KMS-11 (cell line): ENCODE data around the gene COL11A2.

Experiments used
- H2AFZ ChIP-seq: fragments of 200-600 bp; sonication (generic); 2 replicates; pipeline ENCODE4 v1.6.1; 2016; ENCODE audit warnings: antibody characterized with exemption, mixed run types, low read depth
- H3K27ac ChIP-seq: fragments of 200-600 bp; sonication (generic); 2 replicates; pipeline ENCODE4 v1.6.1; 2016; ENCODE audit warnings: mild to moderate bottlenecking, mixed run types
- H3K27me3 ChIP-seq: fragments of 200-600 bp; sonication (generic); 2 replicates; pipeline ENCODE4 v1.6.1; 2017; ENCODE audit warnings: mild to moderate bottlenecking, low read depth, mixed run types, moderate library complexity; ENCODE audit not compliant: insufficient read depth
- H3K36me3 ChIP-seq: fragments of 200-600 bp; sonication (generic); 2 replicates; pipeline ENCODE4 v1.6.1; 2017; ENCODE audit warnings: mild to moderate bottlenecking, mixed run types; ENCODE audit not compliant: insufficient read depth
- H3K4me1 ChIP-seq: fragments of 200-600 bp; sonication (generic); 2 replicates; pipeline ENCODE4 v1.6.1; 2016; ENCODE audit warnings: mild to moderate bottlenecking, low read depth, mixed run types; ENCODE audit not compliant: poor library complexity, severe bottlenecking
- H3K4me2 ChIP-seq: fragments of 200-600 bp; sonication (generic); 2 replicates; pipeline ENCODE4 v1.7.0; 2016; ENCODE audit warnings: mild to moderate bottlenecking, mixed run types
- H3K4me3 ChIP-seq: fragments of 200-600 bp; sonication (generic); IDR thresholded peaks from 2 replicates; pipeline ENCODE4 v1.6.1; 2017; ENCODE audit warnings: low read depth, low read length, mixed read lengths; ENCODE audit not compliant: insufficient read depth
- H3K79me2 ChIP-seq: fragments of 200-600 bp; sonication (generic); 2 replicates; pipeline ENCODE4 v1.6.1; 2016; ENCODE audit warnings: low read depth, mixed run types; ENCODE audit not compliant: insufficient read depth
- H3K9ac ChIP-seq: fragments of 200-600 bp; sonication (generic); 2 replicates; pipeline ENCODE4 v1.6.1; 2016; ENCODE audit warnings: mild to moderate bottlenecking, mixed run types
- H4K20me1 ChIP-seq: fragments of 200-600 bp; sonication (generic); 2 replicates; pipeline ENCODE4 v1.6.1; 2016; ENCODE audit warnings: mild to moderate bottlenecking, mixed run types; ENCODE audit not compliant: insufficient read depth
- TF ChIP-seq, protein P1 (sequence below): fragments of 200-600 bp; sonication (generic); conservative IDR thresholded peaks from 2 replicates; pipeline ENCODE4 v1.6.1; 2017; ENCODE audit warnings: low read depth, mild to moderate bottlenecking, antibody characterized with exemption, low read length, moderate library complexity, mixed read lengths

COL11A2 gene

GRCh38 chr6:33202799-33203198 lies 10.5 kb upstream of the COL11A2 start:
- H2AFZ ChIP-seq = no peak overlapping the region
- TF ChIP-seq, protein P1, sequence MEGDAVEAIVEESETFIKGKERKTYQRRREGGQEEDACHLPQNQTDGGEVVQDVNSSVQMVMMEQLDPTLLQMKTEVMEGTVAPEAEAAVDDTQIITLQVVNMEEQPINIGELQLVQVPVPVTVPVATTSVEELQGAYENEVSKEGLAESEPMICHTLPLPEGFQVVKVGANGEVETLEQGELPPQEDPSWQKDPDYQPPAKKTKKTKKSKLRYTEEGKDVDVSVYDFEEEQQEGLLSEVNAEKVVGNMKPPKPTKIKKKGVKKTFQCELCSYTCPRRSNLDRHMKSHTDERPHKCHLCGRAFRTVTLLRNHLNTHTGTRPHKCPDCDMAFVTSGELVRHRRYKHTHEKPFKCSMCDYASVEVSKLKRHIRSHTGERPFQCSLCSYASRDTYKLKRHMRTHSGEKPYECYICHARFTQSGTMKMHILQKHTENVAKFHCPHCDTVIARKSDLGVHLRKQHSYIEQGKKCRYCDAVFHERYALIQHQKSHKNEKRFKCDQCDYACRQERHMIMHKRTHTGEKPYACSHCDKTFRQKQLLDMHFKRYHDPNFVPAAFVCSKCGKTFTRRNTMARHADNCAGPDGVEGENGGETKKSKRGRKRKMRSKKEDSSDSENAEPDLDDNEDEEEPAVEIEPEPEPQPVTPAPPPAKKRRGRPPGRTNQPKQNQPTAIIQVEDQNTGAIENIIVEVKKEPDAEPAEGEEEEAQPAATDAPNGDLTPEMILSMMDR = no peak
- H3K27me3 ChIP-seq = no peaks in the 10 kb centered on the region
- peaks cover 24% of the 10 kb centered on the region for H3K79me2 ChIP-seq
- peaks cover 35% of the 10 kb centered on the region for H3K4me1 ChIP-seq
- no peaks in the 10 kb centered on the region for H3K36me3 ChIP-seq
- no peaks in the 10 kb centered on the region for H4K20me1 ChIP-seq
- H3K27ac ChIP-seq = no peak overlapping the region
- no peak overlapping the region for H3K4me2 ChIP-seq
- no peak overlapping the region for H3K4me3 ChIP-seq
- no peak overlapping the region for H3K9ac ChIP-seq

GRCh38 chr6:33201935-33202334 lies 9.7 kb upstream of the COL11A2 start:
- no peak overlapping the region for H3K9ac ChIP-seq
- H3K4me2 ChIP-seq = peak overlapping the region; percentile 58
- no peaks in the 10 kb centered on the region for H4K20me1 ChIP-seq
- TF ChIP-seq, protein P1 = no peak
- H3K4me3 ChIP-seq = no peak overlapping the region
- H3K36me3 ChIP-seq = no peaks in the 10 kb centered on the region
- H3K27me3 ChIP-seq = no peaks in the 10 kb centered on the region
- H3K27ac ChIP-seq = no peak overlapping the region
- H3K4me1 ChIP-seq = peaks cover 35% of the 10 kb centered on the region
- H3K79me2 ChIP-seq = peaks cover 24% of the 10 kb centered on the region
- H2AFZ ChIP-seq = no peak overlapping the region

GRCh38 chr6:33201147-33201545 lies 8.9 kb upstream of the COL11A2 start:
- Histone ChIP-seq H2AFZ (peak overlapping the region; percentile 93), H4K20me1 (no peaks in the 10 kb centered on the region), H3K4me1 (peaks cover 31% of the 10 kb centered on the region), H3K27me3 (no peaks in the 10 kb centered on the region), H3K36me3 (no peaks in the 10 kb centered on the region), H3K9ac (peak overlapping the region; percentile 96), H3K4me2 (peak overlapping the region; percentile 58), H3K4me3 (no peak overlapping the region), H3K79me2 (peaks cover 24% of the 10 kb centered on the region), H3K27ac (peak overlapping the region; percentile 87)
- TF ChIP-seq, protein P1 = no peak

- H4K20me1 ChIP-seq = no peaks in the 10 kb centered on the region
- H3K79me2 ChIP-seq = peaks cover 24% of the 10 kb centered on the region
- H3K36me3 ChIP-seq = no peaks in the 10 kb centered on the region
Observed at GRCh38 chr6:33200219-33201146, 8.2 kb upstream of the COL11A2 start, which contains the start of the genes RXRB and SLC39A7. TSS of gene RXRB (minus strand) at chr6:33200665. CDS start at chr6:33200476, 189 bp downstream. TSS of gene SLC39A7 (plus strand) at chr6:33200867. CDS start at chr6:33201246, 379 bp downstream.

More at GRCh38 chr6:33200219-33201146, 8.2 kb upstream of the COL11A2 start, which contains the start of the genes RXRB and SLC39A7:
- peak within 1 kb of the TSS; percentile 96 for H3K9ac ChIP-seq
- H2AFZ ChIP-seq = peak within 1 kb of the TSS; percentile 93
- H3K4me2 ChIP-seq = peak within 1 kb of the TSS; percentile 85
- no peak within 1 kb of the TSS for H3K4me3 ChIP-seq
- peaks cover 25% of the 10 kb centered on the region for H3K4me1 ChIP-seq
- no peaks in the 10 kb centered on the region for H3K27me3 ChIP-seq
- TF ChIP-seq, protein P1 = no peak
- H3K27ac ChIP-seq = peak within 1 kb of the TSS; percentile 87
